ENCODE measurements around the gene TNFSF4.

TNFSF4 gene

GRCh38 chr1:173190101-173190936 is 16.8 kb downstream of the TNFSF4 start:
- H3K27me3 ChIP-seq (ENCODE audit: control insufficient read depth in 1 of 2, insufficient read depth in 2 of 2, low read length in 2 of 2), result no peaks in the 10 kb centered on the region
- H3K9me3 ChIP-seq (ENCODE audit: control insufficient read depth in 2 of 2, low read length in 2 of 2), result no peaks in the 10 kb centered on the region
- H3K4me1 ChIP-seq (ENCODE audit: control insufficient read depth, insufficient read depth, low read length), result peaks cover 11% of the 10 kb centered on the region
- peak overlapping the region; percentile 76 for H3K27ac ChIP-seq (ENCODE audit: low read length)
- H3K9ac ChIP-seq (ENCODE audit: low read length in 2 of 2), result no peak overlapping the region
- peak overlapping the region in 1 of 2 donors; percentile 31 for H3K4me3 ChIP-seq (ENCODE audit: low read length in 2 of 2)
- H3K36me3 ChIP-seq (ENCODE audit: control insufficient read depth in 2 of 2, insufficient read depth in 2 of 2, low read length in 2 of 2), result no peaks in the 10 kb centered on the region

GRCh38 chr1:173187671-173188237 is 19.4 kb downstream of the TNFSF4 start:
- Histone ChIP-seq H3K9ac (ENCODE audit: low read length in 2 of 2) (no peak overlapping the region), H3K4me3 (ENCODE audit: low read length in 2 of 2) (no peak overlapping the region), H3K27me3 (ENCODE audit: control insufficient read depth in 1 of 2, insufficient read depth in 2 of 2, low read length in 2 of 2) (no peaks in the 10 kb centered on the region), H3K4me1 (ENCODE audit: control insufficient read depth, insufficient read depth, low read length) (peaks cover 11% of the 10 kb centered on the region), H3K9me3 (ENCODE audit: control insufficient read depth in 2 of 2, low read length in 2 of 2) (no peaks in the 10 kb centered on the region), H3K27ac (ENCODE audit: low read length) (no peak overlapping the region), H3K36me3 (ENCODE audit: control insufficient read depth in 2 of 2, insufficient read depth in 2 of 2, low read length in 2 of 2) (no peaks in the 10 kb centered on the region)

GRCh38 chr1:173181791-173182190 is 25.3 kb downstream of the TNFSF4 start:
- Histone ChIP-seq H3K4me3 (ENCODE audit: low read length in 2 of 2) (no peak overlapping the region), H3K27ac (ENCODE audit: low read length) (no peak overlapping the region), H3K36me3 (ENCODE audit: control insufficient read depth in 2 of 2, insufficient read depth in 2 of 2, low read length in 2 of 2) (no peaks in the 10 kb centered on the region), H3K9me3 (ENCODE audit: control insufficient read depth in 2 of 2, low read length in 2 of 2) (no peaks in the 10 kb centered on the region), H3K4me1 (ENCODE audit: control insufficient read depth, insufficient read depth, low read length) (no peaks in the 10 kb centered on the region), H3K9ac (ENCODE audit: low read length in 2 of 2) (no peak overlapping the region), H3K27me3 (ENCODE audit: control insufficient read depth in 1 of 2, insufficient read depth in 2 of 2, low read length in 2 of 2) (no peaks in the 10 kb centered on the region)

DNA sequence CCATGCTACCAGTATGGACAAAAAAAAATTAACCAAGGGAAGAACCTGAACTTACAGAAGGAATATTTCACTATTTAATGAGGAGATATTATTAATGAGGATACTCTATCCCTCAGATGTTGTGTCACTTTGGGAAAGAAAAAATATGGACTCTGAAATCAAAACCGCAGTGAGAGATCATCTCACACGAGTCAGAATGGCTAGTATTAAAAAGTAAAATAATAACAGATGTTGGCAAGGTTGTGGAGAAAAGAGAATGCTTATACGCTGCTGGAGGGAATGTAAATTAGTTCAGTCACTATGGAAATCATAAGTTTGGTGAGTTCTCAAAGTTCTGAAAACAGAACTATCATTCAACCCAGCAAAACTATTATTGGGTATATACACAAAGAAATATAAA is 30.9 kb downstream of the TNFSF4 start:
- H3K9ac ChIP-seq (ENCODE audit: low read length in 2 of 2), result no peak overlapping the region
- no peaks in the 10 kb centered on the region for H3K36me3 ChIP-seq (ENCODE audit: control insufficient read depth in 2 of 2, insufficient read depth in 2 of 2, low read length in 2 of 2)
- H3K27ac ChIP-seq (ENCODE audit: low read length), result no peak overlapping the region
- no peak overlapping the region for H3K4me3 ChIP-seq (ENCODE audit: low read length in 2 of 2)
- H3K9me3 ChIP-seq (ENCODE audit: control insufficient read depth in 2 of 2, low read length in 2 of 2), result no peaks in the 10 kb centered on the region
- no peaks in the 10 kb centered on the region for H3K4me1 ChIP-seq (ENCODE audit: control insufficient read depth, insufficient read depth, low read length)
- H3K27me3 ChIP-seq (ENCODE audit: control insufficient read depth in 1 of 2, insufficient read depth in 2 of 2, low read length in 2 of 2), result no peaks in the 10 kb centered on the region

- Histone ChIP-seq H3K4me1 (ENCODE audit: control insufficient read depth, insufficient read depth, low read length) (no peaks in the 10 kb centered on the region), H3K27ac (ENCODE audit: low read length) (no peak overlapping the region), H3K27me3 (ENCODE audit: control insufficient read depth in 1 of 2, insufficient read depth in 2 of 2, low read length in 2 of 2) (no peaks in the 10 kb centered on the region), H3K9me3 (ENCODE audit: control insufficient read depth in 2 of 2, low read length in 2 of 2) (no peaks in the 10 kb centered on the region), H3K36me3 (ENCODE audit: control insufficient read depth in 2 of 2, insufficient read depth in 2 of 2, low read length in 2 of 2) (no peaks in the 10 kb centered on the region), H3K4me3 (ENCODE audit: low read length in 2 of 2) (no peak overlapping the region), H3K9ac (ENCODE audit: low read length in 2 of 2) (no peak overlapping the region)
Measured at GRCh38 chr1:173175514-173176145, 31.5 kb downstream of the TNFSF4 start.

GRCh38 chr1:173173388-173173787 is 33.7 kb downstream of the TNFSF4 start:
- Histone ChIP-seq H3K4me1 (ENCODE audit: control insufficient read depth, insufficient read depth, low read length) (no peaks in the 10 kb centered on the region), H3K4me3 (ENCODE audit: low read length in 2 of 2) (no peak overlapping the region), H3K36me3 (ENCODE audit: control insufficient read depth in 2 of 2, insufficient read depth in 2 of 2, low read length in 2 of 2) (no peaks in the 10 kb centered on the region), H3K27ac (ENCODE audit: low read length) (no peak overlapping the region), H3K9ac (ENCODE audit: low read length in 2 of 2) (no peak overlapping the region), H3K27me3 (ENCODE audit: control insufficient read depth in 1 of 2, insufficient read depth in 2 of 2, low read length in 2 of 2) (no peaks in the 10 kb centered on the region), H3K9me3 (ENCODE audit: control insufficient read depth in 2 of 2, low read length in 2 of 2) (no peaks in the 10 kb centered on the region)

- no peak overlapping the region for H3K9ac ChIP-seq (ENCODE audit: low read length in 2 of 2)
- H3K4me1 ChIP-seq (ENCODE audit: control insufficient read depth, insufficient read depth, low read length), result no peaks in the 10 kb centered on the region
- no peaks in the 10 kb centered on the region for H3K9me3 ChIP-seq (ENCODE audit: control insufficient read depth in 2 of 2, low read length in 2 of 2)
- H3K36me3 ChIP-seq (ENCODE audit: control insufficient read depth in 2 of 2, insufficient read depth in 2 of 2, low read length in 2 of 2), result no peaks in the 10 kb centered on the region
- no peak overlapping the region for H3K27ac ChIP-seq (ENCODE audit: low read length)
- no peak overlapping the region for H3K4me3 ChIP-seq (ENCODE audit: low read length in 2 of 2)
- no peaks in the 10 kb centered on the region for H3K27me3 ChIP-seq (ENCODE audit: control insufficient read depth in 1 of 2, insufficient read depth in 2 of 2, low read length in 2 of 2)
Measured at GRCh38 chr1:173171152-173171551, 36.0 kb downstream of the TNFSF4 start.

GRCh38 chr1:173168941-173169340 is 38.2 kb downstream of the TNFSF4 start:
- Histone ChIP-seq H3K27me3 (ENCODE audit: control insufficient read depth in 1 of 2, insufficient read depth in 2 of 2, low read length in 2 of 2) (no peaks in the 10 kb centered on the region), H3K9ac (ENCODE audit: low read length in 2 of 2) (no peak overlapping the region), H3K9me3 (ENCODE audit: control insufficient read depth in 2 of 2, low read length in 2 of 2) (no peaks in the 10 kb centered on the region), H3K36me3 (ENCODE audit: control insufficient read depth in 2 of 2, insufficient read depth in 2 of 2, low read length in 2 of 2) (no peaks in the 10 kb centered on the region), H3K27ac (ENCODE audit: low read length) (no peak overlapping the region), H3K4me1 (ENCODE audit: control insufficient read depth, insufficient read depth, low read length) (no peaks in the 10 kb centered on the region), H3K4me3 (ENCODE audit: low read length in 2 of 2) (no peak overlapping the region)

DNA sequence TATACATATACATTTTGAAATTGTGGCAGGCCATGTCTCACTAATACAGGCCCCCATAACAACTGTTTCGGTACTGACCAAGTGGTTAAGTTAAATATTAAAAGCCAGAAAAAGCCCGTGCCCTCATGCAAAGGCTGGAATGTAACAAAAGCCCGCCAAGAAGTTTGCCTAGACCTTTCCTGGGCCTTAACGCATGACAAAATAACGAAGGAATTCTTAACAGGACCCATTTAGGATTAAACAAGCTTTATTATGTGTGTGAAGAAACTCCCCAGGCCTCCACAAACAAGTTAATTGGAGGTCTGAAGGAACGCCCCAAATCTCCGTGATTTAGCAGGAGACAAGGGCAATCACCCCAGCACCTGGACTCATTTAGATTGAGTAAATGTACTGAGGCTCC is 42.4 kb downstream of the TNFSF4 start:
- Histone ChIP-seq H3K36me3 (ENCODE audit: control insufficient read depth in 2 of 2, insufficient read depth in 2 of 2, low read length in 2 of 2) (no peaks in the 10 kb centered on the region), H3K4me1 (ENCODE audit: control insufficient read depth, insufficient read depth, low read length) (no peaks in the 10 kb centered on the region), H3K9ac (ENCODE audit: low read length in 2 of 2) (no peak overlapping the region), H3K9me3 (ENCODE audit: control insufficient read depth in 2 of 2, low read length in 2 of 2) (no peaks in the 10 kb centered on the region), H3K27ac (ENCODE audit: low read length) (no peak overlapping the region), H3K27me3 (ENCODE audit: control insufficient read depth in 1 of 2, insufficient read depth in 2 of 2, low read length in 2 of 2) (no peaks in the 10 kb centered on the region), H3K4me3 (ENCODE audit: low read length in 2 of 2) (no peak overlapping the region)

DNA sequence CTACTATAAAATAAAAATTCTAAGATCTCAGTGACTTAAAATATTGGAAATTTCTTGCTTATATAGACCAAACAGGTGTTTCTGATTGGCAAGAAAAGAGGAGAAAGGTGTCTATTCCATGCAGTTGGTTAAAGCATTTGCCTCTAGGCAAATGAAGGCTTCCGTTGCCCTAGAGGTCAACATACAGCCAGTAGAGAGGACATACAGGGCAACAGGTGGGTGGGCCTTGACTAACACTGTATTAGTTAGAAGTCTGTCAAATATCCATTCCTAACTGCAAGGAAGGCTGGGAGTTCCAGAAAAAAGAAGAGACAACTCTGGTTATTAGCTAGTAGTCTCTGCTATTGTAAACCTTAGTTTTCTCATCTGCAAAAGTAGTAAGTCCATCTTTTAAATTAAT is 43.0 kb downstream of the TNFSF4 start:
- Histone ChIP-seq H3K9me3 (ENCODE audit: control insufficient read depth in 2 of 2, low read length in 2 of 2) (no peaks in the 10 kb centered on the region), H3K9ac (ENCODE audit: low read length in 2 of 2) (no peak overlapping the region)

GRCh38 chr1:173163222-173163621 is 43.9 kb downstream of the TNFSF4 start:
- Histone ChIP-seq H3K27me3 (ENCODE audit: control insufficient read depth in 1 of 2, insufficient read depth in 2 of 2, low read length in 2 of 2) (no peaks in the 10 kb centered on the region), H3K9me3 (ENCODE audit: control insufficient read depth in 2 of 2, low read length in 2 of 2) (no peaks in the 10 kb centered on the region), H3K4me1 (ENCODE audit: control insufficient read depth, insufficient read depth, low read length) (no peaks in the 10 kb centered on the region), H3K9ac (ENCODE audit: low read length in 2 of 2) (no peak overlapping the region), H3K36me3 (ENCODE audit: control insufficient read depth in 2 of 2, insufficient read depth in 2 of 2, low read length in 2 of 2) (no peaks in the 10 kb centered on the region), H3K27ac (ENCODE audit: low read length) (no peak overlapping the region), H3K4me3 (ENCODE audit: low read length in 2 of 2) (no peak overlapping the region)

More for the DNA sequence above, 43.0 kb downstream of the TNFSF4 start:
- H3K4me3 ChIP-seq (ENCODE audit: low read length in 2 of 2), result no peak overlapping the region
- no peaks in the 10 kb centered on the region for H3K36me3 ChIP-seq (ENCODE audit: control insufficient read depth in 2 of 2, insufficient read depth in 2 of 2, low read length in 2 of 2)
- H3K27ac ChIP-seq (ENCODE audit: low read length), result no peak overlapping the region
- H3K27me3 ChIP-seq (ENCODE audit: control insufficient read depth in 1 of 2, insufficient read depth in 2 of 2, low read length in 2 of 2), result no peaks in the 10 kb centered on the region
- no peaks in the 10 kb centered on the region for H3K4me1 ChIP-seq (ENCODE audit: control insufficient read depth, insufficient read depth, low read length)
